ENCODE data around the gene SCT.

DNA sequence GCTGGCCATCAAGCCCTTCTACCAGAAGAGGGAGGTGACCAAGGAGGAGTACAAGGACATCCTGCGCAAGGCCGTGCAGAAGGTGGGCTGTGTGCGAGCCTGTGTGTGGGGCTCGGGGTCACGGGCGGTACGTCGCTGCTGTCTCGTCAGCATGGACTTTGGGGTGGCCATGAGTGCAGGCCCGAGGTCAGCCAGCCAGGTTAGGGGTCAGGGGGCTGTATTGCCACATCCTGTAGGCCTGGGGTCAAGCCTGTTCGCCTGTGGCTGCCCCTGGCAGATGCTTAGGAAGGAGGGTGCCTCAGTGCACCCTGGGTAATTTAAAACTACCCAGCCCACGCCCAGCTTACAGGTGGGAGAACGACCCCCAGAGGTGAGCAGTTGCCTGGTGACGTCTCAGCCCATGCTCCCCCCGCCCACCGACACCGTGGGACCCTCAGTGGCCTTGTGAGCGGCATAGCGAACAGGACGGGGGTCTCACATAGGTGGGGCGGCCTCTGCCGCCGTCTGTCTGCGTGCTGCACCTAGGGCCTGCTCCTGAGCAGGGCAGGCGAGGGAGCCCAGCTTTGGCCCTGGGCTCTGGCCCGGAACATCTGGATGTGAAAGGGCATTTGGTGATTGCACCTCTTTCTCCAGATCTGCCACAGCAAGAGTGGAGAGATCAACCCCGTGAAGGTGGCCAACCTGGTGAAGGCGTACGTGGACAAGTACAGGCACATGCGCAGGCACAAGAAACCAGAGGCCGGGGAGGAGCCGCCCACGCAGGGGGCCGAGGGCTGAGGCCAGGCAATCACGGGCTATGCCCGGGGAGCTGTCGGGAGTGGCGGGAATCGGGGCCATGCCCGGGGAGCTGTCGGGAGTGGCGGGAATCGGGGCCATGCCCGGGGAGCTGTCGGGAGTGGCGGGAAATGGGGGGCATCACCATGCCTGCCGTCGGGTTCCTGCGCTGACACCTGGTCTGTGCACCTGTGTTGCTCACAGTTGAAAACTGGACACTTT is 15.7 kb downstream of the SCT start:
- TF ChIP-seq, protein P1, sequence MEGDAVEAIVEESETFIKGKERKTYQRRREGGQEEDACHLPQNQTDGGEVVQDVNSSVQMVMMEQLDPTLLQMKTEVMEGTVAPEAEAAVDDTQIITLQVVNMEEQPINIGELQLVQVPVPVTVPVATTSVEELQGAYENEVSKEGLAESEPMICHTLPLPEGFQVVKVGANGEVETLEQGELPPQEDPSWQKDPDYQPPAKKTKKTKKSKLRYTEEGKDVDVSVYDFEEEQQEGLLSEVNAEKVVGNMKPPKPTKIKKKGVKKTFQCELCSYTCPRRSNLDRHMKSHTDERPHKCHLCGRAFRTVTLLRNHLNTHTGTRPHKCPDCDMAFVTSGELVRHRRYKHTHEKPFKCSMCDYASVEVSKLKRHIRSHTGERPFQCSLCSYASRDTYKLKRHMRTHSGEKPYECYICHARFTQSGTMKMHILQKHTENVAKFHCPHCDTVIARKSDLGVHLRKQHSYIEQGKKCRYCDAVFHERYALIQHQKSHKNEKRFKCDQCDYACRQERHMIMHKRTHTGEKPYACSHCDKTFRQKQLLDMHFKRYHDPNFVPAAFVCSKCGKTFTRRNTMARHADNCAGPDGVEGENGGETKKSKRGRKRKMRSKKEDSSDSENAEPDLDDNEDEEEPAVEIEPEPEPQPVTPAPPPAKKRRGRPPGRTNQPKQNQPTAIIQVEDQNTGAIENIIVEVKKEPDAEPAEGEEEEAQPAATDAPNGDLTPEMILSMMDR (IDR thresholded peaks at IDR 0.05): no peak
- no peak for TF ChIP-seq POLR2AphosphoS5 (IDR thresholded peaks at IDR 0.05; ENCODE audit: insufficient read depth in 1 of 2, low read depth in 1 of 2)
